K562 (cell line): ENCODE results near the gene NCOA4. TPM values are rescaled to one million over a fixed set of nuclear protein-coding genes. Genes with fewer than 3 reads are reported as not detected.

ENCODE experiments used
- ARID2 ChIP-seq: fragments of 450-650 bp; IDR thresholded peaks from 2 replicates; pipeline ENCODE4 v1.6.1; 2017; ENCODE audit warnings: antibody characterized with exemption, mild to moderate bottlenecking
- BMI1 ChIP-seq: fragments of 150-350 bp; IDR thresholded peaks from 2 replicates; pipeline ENCODE4 v1.6.1; 2014; ENCODE audit warnings: low read length
- CXXC5 ChIP-seq: fragments of 250-450 bp; sonication (Bioruptor Pico); IDR thresholded peaks from 2 replicates; pipeline ENCODE4 v1.8.0; 2022; ENCODE audit warnings: inconsistent platforms, mild to moderate bottlenecking, moderate library complexity
- EZH2 ChIP-seq: IDR thresholded peaks from 2 replicates; pipeline ENCODE4 v1.6.1; 2012; ENCODE audit warnings: low read depth, mild to moderate bottlenecking, inconsistent platforms, low read length, borderline replicate concordance
- FOSL1 ChIP-seq: fragments of 200-800 bp; sonication (Bioruptor generic); conservative IDR thresholded peaks from 2 replicates; pipeline ENCODE4 v1.6.1; 2016; ENCODE audit warnings: missing genetic modification characterization, missing compliant biosample characterization
- GABPB1 ChIP-seq: sonication (generic); formaldehyde crosslinking; IDR thresholded peaks from 2 replicates; pipeline ENCODE4 v1.8.0; 2022; ENCODE audit warnings: mild to moderate bottlenecking, missing genetic modification reagents
- HDAC2 ChIP-seq: fragments of 450-650 bp; IDR thresholded peaks from 2 replicates; pipeline ENCODE4 v1.6.1; 2016; ENCODE audit warnings: mild to moderate bottlenecking
- KLF6 ChIP-seq: fragments of 250-450 bp; sonication (Bioruptor Pico); IDR thresholded peaks from 2 replicates; pipeline ENCODE4 v1.4.0; 2020; ENCODE audit warnings: mild to moderate bottlenecking, moderate library complexity, borderline replicate concordance
- L3MBTL2 ChIP-seq: fragments of 450-650 bp; IDR thresholded peaks from 2 replicates; pipeline ENCODE4 v1.6.1; 2016; ENCODE audit warnings: mild to moderate bottlenecking, moderate library complexity
- MAX ChIP-seq: sonication (generic); formaldehyde crosslinking; IDR thresholded peaks from 2 replicates; pipeline ENCODE4 v1.9.0; 2022; ENCODE audit warnings: mild to moderate bottlenecking, missing genetic modification reagents
- NCOA1 ChIP-seq: fragments of 450-650 bp; IDR thresholded peaks from 2 replicates; pipeline ENCODE4 v1.6.1; 2016; ENCODE audit warnings: low read depth
- NR2C1 ChIP-seq, 2 experiments: fragments of 450-650 bp; IDR thresholded peaks; 2 replicates each; pipeline ENCODE4 v1.6.1; 2017; ENCODE audit warnings: mild to moderate bottlenecking in 2 of 2, antibody characterized with exemption in 1 of 2, inconsistent platforms in 1 of 2, missing compliant biosample characterization in 1 of 2, missing genetic modification characterization in 1 of 2
- NR2C2 ChIP-seq, 2 experiments: fragments of 200-800 bp in 1 of 2; sonication (Bioruptor generic) in 1 of 2; sonication (generic) in 1 of 2; formaldehyde crosslinking in 1 of 2; IDR thresholded peaks; 2 replicates each; pipeline versions ENCODE4 v1.6.1 to v1.8.0; 2016 to 2022; ENCODE audit warnings: mild to moderate bottlenecking in 1 of 2, missing compliant biosample characterization in 1 of 2, missing genetic modification characterization in 1 of 2, missing genetic modification reagents in 1 of 2
- PHF8 ChIP-seq: fragments of 200-600 bp; sonication (generic); IDR thresholded peaks from 2 replicates; pipeline ENCODE4 v1.6.1; 2012; ENCODE audit warnings: mixed run types, mild to moderate bottlenecking, inconsistent platforms, low read length, moderate library complexity, borderline replicate concordance
- PREB ChIP-seq: sonication (generic); formaldehyde crosslinking; IDR thresholded peaks from 2 replicates; pipeline ENCODE4 v1.8.1; 2023; ENCODE audit warnings: mild to moderate bottlenecking, missing genetic modification reagents
- PTBP1 ChIP-seq: fragments of 200-400 bp; formaldehyde crosslinking; IDR thresholded peaks from 2 replicates; pipeline ENCODE4 v1.6.1; 2017; ENCODE audit warnings: low read depth, low read length
- PTRF ChIP-seq: fragments of 450-650 bp; IDR thresholded peaks from 2 replicates; pipeline ENCODE4 v1.6.1; 2016; ENCODE audit warnings: mild to moderate bottlenecking, missing genetic modification characterization, missing compliant biosample characterization
- RBBP5 ChIP-seq: fragments of 200-600 bp; sonication (generic); IDR thresholded peaks from 2 replicates; pipeline ENCODE4 v1.6.1; 2012; ENCODE audit warnings: borderline replicate concordance, mild to moderate bottlenecking, low read length, control low read depth, inconsistent platforms; ENCODE audit not compliant: insufficient read depth, poor library complexity, severe bottlenecking
- RFX1 ChIP-seq: fragments of 450-650 bp; IDR thresholded peaks from 2 replicates; pipeline ENCODE4 v1.6.1; 2016; ENCODE audit warnings: mild to moderate bottlenecking, moderate library complexity
- RFX7 ChIP-seq: fragments of 250-450 bp; sonication (Bioruptor Pico); IDR thresholded peaks from 2 replicates; pipeline ENCODE4 v1.5.1; 2021; ENCODE audit warnings: mild to moderate bottlenecking
- SIN3B ChIP-seq: fragments of 450-650 bp; IDR thresholded peaks from 2 replicates; pipeline ENCODE4 v1.6.1; 2017; ENCODE audit warnings: low read depth, mild to moderate bottlenecking, moderate library complexity
- SP1 ChIP-seq: sonication (generic); formaldehyde crosslinking; IDR thresholded peaks from 2 replicates; pipeline ENCODE4 v1.8.1; 2022; ENCODE audit warnings: mild to moderate bottlenecking, missing genetic modification reagents
- TBP ChIP-seq: optimal IDR thresholded peaks from 2 replicates; pipeline ENCODE3; 2011; ENCODE audit warnings: low read depth, low read length, improper control_type of control experiment
- TCF3 ChIP-seq: sonication (generic); formaldehyde crosslinking; IDR thresholded peaks from 2 replicates; pipeline ENCODE4 v1.4.0; 2020; ENCODE audit warnings: mild to moderate bottlenecking, missing genetic modification reagents
- ZNF282 ChIP-seq: sonication (generic); formaldehyde crosslinking; IDR thresholded peaks from 2 replicates; pipeline ENCODE4 v1.8.1; 2023; ENCODE audit warnings: missing genetic modification reagents
- polyA plus RNA-seq, 8 experiments: library from polyadenylated mRNA; depleted of rRNA in 4 of 8; stranded (reverse) in 5 of 8; unstranded in 3 of 8; fragments of >200 nt; fragmentation: Nextera tagmentation in 2 of 8; fragmentation: Illumina TruSeq in 1 of 8; extraction: Ambion mirVana in 2 of 8; extraction: Trizol in 1 of 8; gene quantifications; 2 replicates each; pipeline versions ENCODE4 v1.2.1 to v1.2.3, GENCODE V29; 2011 to 2014; ENCODE audit warnings: inconsistent platforms in 1 of 8, missing spikeins in 1 of 8
- total RNA-seq, 7 experiments: library from RNA; depleted of rRNA in 6 of 7; stranded (reverse); fragments of >200 nt in 6 of 7; fragmentation: Illumina TruSeq in 2 of 7; extraction: Trizol in 2 of 7; gene quantifications; 2 replicates each; pipeline versions ENCODE4 v1.2.1 to v1.2.3, GENCODE V29; 2011 to 2021; ENCODE audit warnings: low replicate concordance in 1 of 7
- TF ChIP-seq, protein P1 (sequence below): fragments of 450-650 bp; IDR thresholded peaks from 2 replicates; pipeline ENCODE4 v1.7.1; 2018; ENCODE audit warnings: mild to moderate bottlenecking, low read depth; ENCODE audit not compliant: partially characterized antibody

NCOA4 gene
- total and polyA plus RNA-seq, 9 of the 15 experiments (the other 6 are each of a cell fraction or from before 2014, with no cell fraction given): 89.8 to 283 (median 181) TPM

- TF ChIP-seq SP1 (CRISPR knock-in tag) (peak; percentile 84), ZNF282 (no peak; the same call in none of the 2 replicates), HDAC2 (peak; percentile 57; the same call in 1 of the 2 replicates), GABPB1 (CRISPR knock-in tag) (peak; percentile 63), RBBP5 (peak; percentile 94), PHF8 (peak; percentile 79; the same call in 1 of the 2 replicates), RFX7 (no peak), TCF3 (CRISPR knock-in tag) (peak; percentile 48), MAX (CRISPR knock-in tag) (peak; percentile 76), L3MBTL2 (peak; percentile 90), RFX1 (peak; percentile 37; the same call in 1 of the 2 replicates), ARID2 (no peak), NR2C2 (CRISPR knock-in tag; IDR thresholded peaks at IDR 0.05) (peak; percentile 71; the same call in 1 of the 2 replicates), NR2C2 (tag; IDR thresholded peaks at IDR 0.05) (peak; percentile 97), EZH2 (no peak), TBP (peak; percentile 68), CXXC5 (CRISPR knock-in tag) (peak; percentile 89), PTBP1 (no peak), NCOA1 (peak; percentile 40; the same call in 1 of the 2 replicates), SIN3B (peak; percentile 49; the same call in 1 of the 2 replicates), PTRF (no peak), FOSL1 (tag) (peak; percentile 88), NR2C1 (IDR thresholded peaks at IDR 0.05) (peak; percentile 88), NR2C1 (tag; IDR thresholded peaks at IDR 0.05) (peak; percentile 91), BMI1 (no peak), PREB (CRISPR knock-in tag) (peak; percentile 45; the same call in 1 of the 2 replicates), KLF6 (CRISPR knock-in tag) (no peak)
- TF ChIP-seq, protein P1, sequence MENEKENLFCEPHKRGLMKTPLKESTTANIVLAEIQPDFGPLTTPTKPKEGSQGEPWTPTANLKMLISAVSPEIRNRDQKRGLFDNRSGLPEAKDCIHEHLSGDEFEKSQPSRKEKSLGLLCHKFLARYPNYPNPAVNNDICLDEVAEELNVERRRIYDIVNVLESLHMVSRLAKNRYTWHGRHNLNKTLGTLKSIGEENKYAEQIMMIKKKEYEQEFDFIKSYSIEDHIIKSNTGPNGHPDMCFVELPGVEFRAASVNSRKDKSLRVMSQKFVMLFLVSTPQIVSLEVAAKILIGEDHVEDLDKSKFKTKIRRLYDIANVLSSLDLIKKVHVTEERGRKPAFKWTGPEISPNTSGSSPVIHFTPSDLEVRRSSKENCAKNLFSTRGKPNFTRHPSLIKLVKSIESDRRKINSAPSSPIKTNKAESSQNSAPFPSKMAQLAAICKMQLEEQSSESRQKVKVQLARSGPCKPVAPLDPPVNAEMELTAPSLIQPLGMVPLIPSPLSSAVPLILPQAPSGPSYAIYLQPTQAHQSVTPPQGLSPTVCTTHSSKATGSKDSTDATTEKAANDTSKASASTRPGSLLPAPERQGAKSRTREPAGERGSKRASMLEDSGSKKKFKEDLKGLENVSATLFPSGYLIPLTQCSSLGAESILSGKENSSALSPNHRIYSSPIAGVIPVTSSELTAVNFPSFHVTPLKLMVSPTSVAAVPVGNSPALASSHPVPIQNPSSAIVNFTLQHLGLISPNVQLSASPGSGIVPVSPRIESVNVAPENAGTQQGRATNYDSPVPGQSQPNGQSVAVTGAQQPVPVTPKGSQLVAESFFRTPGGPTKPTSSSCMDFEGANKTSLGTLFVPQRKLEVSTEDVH: peak; percentile 33
Measured at GRCh38 chr10:46022978-46023702, 7.3 kb downstream of the NCOA4 start (continued).
